Breast epithelium (tissue), 3 donors: Measurements from ENCODE around the gene SLC2A3.

Experiments used
- POLR2A ChIP-seq: fragments of 450-650 bp; IDR thresholded peaks from one replicate; pipeline ENCODE4 v1.6.1; 2016; ENCODE audit warnings: antibody characterized with exemption, mild to moderate bottlenecking, moderate library complexity
- TF ChIP-seq, protein P1 (sequence below), 3 donors: fragments of 450-650 bp; IDR thresholded peaks; one replicate each; pipeline ENCODE4 v1.5.1; 2016 to 2017; ENCODE audit warnings: antibody characterized with exemption in 3 of 3, mild to moderate bottlenecking in 3 of 3, moderate library complexity in 3 of 3

GRCh38 chr12:7961395-7962178 lies 25.6 kb upstream of the SLC2A3 start:
- TF ChIP-seq, protein P1, sequence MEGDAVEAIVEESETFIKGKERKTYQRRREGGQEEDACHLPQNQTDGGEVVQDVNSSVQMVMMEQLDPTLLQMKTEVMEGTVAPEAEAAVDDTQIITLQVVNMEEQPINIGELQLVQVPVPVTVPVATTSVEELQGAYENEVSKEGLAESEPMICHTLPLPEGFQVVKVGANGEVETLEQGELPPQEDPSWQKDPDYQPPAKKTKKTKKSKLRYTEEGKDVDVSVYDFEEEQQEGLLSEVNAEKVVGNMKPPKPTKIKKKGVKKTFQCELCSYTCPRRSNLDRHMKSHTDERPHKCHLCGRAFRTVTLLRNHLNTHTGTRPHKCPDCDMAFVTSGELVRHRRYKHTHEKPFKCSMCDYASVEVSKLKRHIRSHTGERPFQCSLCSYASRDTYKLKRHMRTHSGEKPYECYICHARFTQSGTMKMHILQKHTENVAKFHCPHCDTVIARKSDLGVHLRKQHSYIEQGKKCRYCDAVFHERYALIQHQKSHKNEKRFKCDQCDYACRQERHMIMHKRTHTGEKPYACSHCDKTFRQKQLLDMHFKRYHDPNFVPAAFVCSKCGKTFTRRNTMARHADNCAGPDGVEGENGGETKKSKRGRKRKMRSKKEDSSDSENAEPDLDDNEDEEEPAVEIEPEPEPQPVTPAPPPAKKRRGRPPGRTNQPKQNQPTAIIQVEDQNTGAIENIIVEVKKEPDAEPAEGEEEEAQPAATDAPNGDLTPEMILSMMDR (IDR thresholded peaks at IDR 0.05): no peak
- no peak for TF ChIP-seq POLR2A
